Retina (tissue), 1 donor: ENCODE measurements around the gene POP5.
"Not testable (repeated sequence)": the region's sequence is repeated elsewhere in the genome, so short reads cannot be mapped to it uniquely, and the experiment has no call there.

Experiments used
- DNase-seq: peaks from one replicate; pipeline ENCODE4 v3.0.0-alpha.2; 2016

Gene POP5

GRCh38 chr12:120536064-120536791 lies 45.0 kb downstream of the POP5 start:
- DNase-seq = no peak

GRCh38 chr12:120534703-120535655 lies 46.2 kb downstream of the POP5 start:
- DNase-seq = no peak

- peak; percentile 95 for DNase-seq
These were observed 46.9 kb downstream of the POP5 start, which contains the start of gene RNF10 for GRCh38 chr12:120534203-120534702. RNF10 (plus strand) TSS chr12:120534356; CDS start chr12:120534812, 456 bp downstream.

- no peak for DNase-seq
These were observed 48.4 kb downstream of the POP5 start for GRCh38 chr12:120532701-120533238.

- DNase-seq = not testable (repeated sequence)
These were observed 50.8 kb downstream of the POP5 start for GRCh38 chr12:120530418-120530761.

GRCh38 chr12:120529641-120530417 lies 51.4 kb downstream of the POP5 start:
- no peak for DNase-seq

GRCh38 chr12:120528861-120529525 lies 52.2 kb downstream of the POP5 start, which contains the start of gene COQ5:
COQ5 (minus strand) TSS chr12:120529158; CDS start chr12:120529141, 17 bp downstream.
- peak; percentile 96 for DNase-seq
